ENCODE results near the gene C1orf52. TPM values are rescaled to one million over a fixed set of nuclear protein-coding genes. Genes with fewer than 3 reads are reported as not detected.

Gene C1orf52
- total RNA-seq, 1 donor from 2014 or later, result 23.4 TPM

GRCh38 chr1:85244271-85245061 lies 15.0 kb downstream of the C1orf52 start:
- H3K27ac ChIP-seq, result no peak overlapping the region

GRCh38 chr1:85243372-85243771 lies 16.1 kb downstream of the C1orf52 start:
- ATAC-seq, result no peak
- no peak overlapping the region for H3K27ac ChIP-seq
- DNase-seq, result no peak
- no peak overlapping the region for H3K4me3 ChIP-seq
- H3K27me3 ChIP-seq (ENCODE audit: low read depth), result no peaks in the 10 kb centered on the region
- no peaks in the 10 kb centered on the region for H3K36me3 ChIP-seq
- peaks cover 18% of the 10 kb centered on the region for H3K4me1 ChIP-seq
- H3K9me3 ChIP-seq, result no peaks in the 10 kb centered on the region
- intact Hi-C loops (cut with DNase I), result no loop called here
- no peak for TF ChIP-seq CTCF (IDR thresholded peaks at IDR 0.05)

More at GRCh38 chr1:85244271-85245061, 15.0 kb downstream of the C1orf52 start:
- intact Hi-C loops (cut with DNase I), result no loop called here
- peaks cover 18% of the 10 kb centered on the region for H3K4me1 ChIP-seq
- DNase-seq, result no peak
- H3K9me3 ChIP-seq, result no peaks in the 10 kb centered on the region
- no peak for ATAC-seq
- no peaks in the 10 kb centered on the region for H3K36me3 ChIP-seq
- H3K27me3 ChIP-seq (ENCODE audit: low read depth), result no peaks in the 10 kb centered on the region
- no peak overlapping the region for H3K4me3 ChIP-seq
- no peak for TF ChIP-seq CTCF (IDR thresholded peaks at IDR 0.05)

GRCh38 chr1:85240643-85241042 lies 18.8 kb downstream of the C1orf52 start:
- ATAC-seq (peak in 1 of 2 donors; percentile 65), DNase-seq (no peak)
- no peak overlapping the region for H3K4me3 ChIP-seq
- intact Hi-C loops (cut with DNase I), result no loop called here
- H3K9me3 ChIP-seq, result no peaks in the 10 kb centered on the region
- peaks cover 18% of the 10 kb centered on the region for H3K4me1 ChIP-seq
- H3K27me3 ChIP-seq (ENCODE audit: low read depth), result no peaks in the 10 kb centered on the region
- no peak for TF ChIP-seq CTCF (IDR thresholded peaks at IDR 0.05)
- H3K36me3 ChIP-seq, result no peaks in the 10 kb centered on the region
- peak overlapping the region; percentile 0 for H3K27ac ChIP-seq

- DNase-seq, result no peak
- Histone ChIP-seq H3K27ac (no peak overlapping the region), H3K27me3 (ENCODE audit: low read depth) (no peaks in the 10 kb centered on the region), H3K36me3 (no peaks in the 10 kb centered on the region), H3K4me1 (peaks cover 18% of the 10 kb centered on the region), H3K4me3 (no peak overlapping the region), H3K9me3 (no peaks in the 10 kb centered on the region)
- ATAC-seq, result peak in 1 of 2 donors; percentile 62
- no peak for TF ChIP-seq CTCF (IDR thresholded peaks at IDR 0.05)
- intact Hi-C loops (cut with DNase I), result no loop called here
Measured at GRCh38 chr1:85240174-85240601, 19.3 kb downstream of the C1orf52 start.

GRCh38 chr1:85237613-85238012 lies 21.8 kb downstream of the C1orf52 start:
- no peaks in the 10 kb centered on the region for H3K27me3 ChIP-seq (ENCODE audit: low read depth)
- no peaks in the 10 kb centered on the region for H3K36me3 ChIP-seq
- no peak overlapping the region for H3K27ac ChIP-seq
- no peaks in the 10 kb centered on the region for H3K9me3 ChIP-seq
- no peak for TF ChIP-seq CTCF (IDR thresholded peaks at IDR 0.05)
- ATAC-seq (no peak), DNase-seq (no peak)
- no peak overlapping the region for H3K4me3 ChIP-seq
- intact Hi-C loops (cut with DNase I), result no loop called here
- H3K4me1 ChIP-seq, result peaks cover 11% of the 10 kb centered on the region

Measured in lower lobe of right lung (tissue), 2 donors.